H1 (cell line): ENCODE measurements around the gene ZNF573. TPM values are rescaled to one million over a fixed set of nuclear protein-coding genes. Genes with fewer than 3 reads are reported as not detected.
"Not testable (repeated sequence)": the region's sequence is repeated elsewhere in the genome, so short reads cannot be mapped to it uniquely, and the experiment has no call there.

ENCODE experiments used
- CTCF ChIA-PET: fragments of 300-600 bp; sonication (Branson Sonifier 250); formaldehyde crosslinking; loops from one replicate; lab custom pipeline; 2021; ENCODE audit not compliant: partially characterized antibody; lab: Charles Lee
- POLR2A ChIA-PET: fragments of 300-600 bp; sonication (Branson Sonifier 250); formaldehyde crosslinking; loops from one replicate; lab custom pipeline; 2021; ENCODE audit warnings: inconsistent platforms; ENCODE audit not compliant: partially characterized antibody; lab: Charles Lee
- DNase-seq, 2 experiments: peaks; one replicate each; pipeline versions ENCODE4 v3.0.0 to v3.0.0-alpha.2; 2010 to 2022; ENCODE audit warnings: low spot score in 2 of 2, low read depth in 1 of 2, mixed read lengths in 1 of 2
- FAIRE-seq: peaks from 2 replicates; lab custom pipeline; 2011; peaks lifted over from hg19 to GRCh38; lab: Jason Lieb, UNC
- H2AFZ ChIP-seq: 2 replicates; pipeline ENCODE4 v1.8.1; 2012; ENCODE audit warnings: low read length, inconsistent platforms
- H2AK5ac ChIP-seq: 2 replicates; pipeline ENCODE4 v1.6.1; 2013; ENCODE audit warnings: low read depth, low read length
- H2BK120ac ChIP-seq: replicated peaks from 2 replicates; pipeline ENCODE3; 2013; ENCODE audit warnings: low read depth, low read length, inconsistent platforms
- H2BK12ac ChIP-seq: 2 replicates; pipeline ENCODE4 v1.6.1; 2013; ENCODE audit warnings: low read depth, low read length
- H2BK15ac ChIP-seq: 2 replicates; pipeline ENCODE4 v1.6.1; 2013; ENCODE audit warnings: low read length
- H2BK20ac ChIP-seq: 2 replicates; pipeline ENCODE4 v1.6.1; 2013; ENCODE audit warnings: low read length
- H2BK5ac ChIP-seq: 2 replicates; pipeline ENCODE4 v1.6.1; 2013; ENCODE audit warnings: low read depth, low read length
- H3K14ac ChIP-seq: 2 replicates; pipeline ENCODE4 v1.6.1; 2013; ENCODE audit warnings: inconsistent platforms; ENCODE audit not compliant: insufficient read length
- H3K18ac ChIP-seq: 2 replicates; pipeline ENCODE4 v1.6.1; 2013; ENCODE audit warnings: low read length; ENCODE audit errors: extremely low read depth
- H3K23ac ChIP-seq: 2 replicates; pipeline ENCODE4 v1.6.1; 2013; ENCODE audit warnings: inconsistent platforms; ENCODE audit not compliant: insufficient read length
- H3K23me2 ChIP-seq: 2 replicates; pipeline ENCODE4 v1.6.1; 2013; ENCODE audit warnings: low read depth, low read length
- H3K27ac ChIP-seq: 2 replicates; pipeline ENCODE4 v1.6.1; 2011; ENCODE audit warnings: low read depth, low read length, inconsistent platforms
- H3K27me3 ChIP-seq, 4 experiments: replicated peaks in 1 of 4; 1 replicate in 1 of 4; 2 replicates in 3 of 4; pipeline versions ENCODE4 v1.6.1 to v1.8.1; 2011 to 2013; ENCODE audit warnings: low read length in 3 of 4, mild to moderate bottlenecking in 3 of 4, inconsistent platforms in 2 of 4, mixed read lengths in 2 of 4, moderate library complexity in 1 of 4; ENCODE audit not compliant: control insufficient read depth in 3 of 4, insufficient read depth in 3 of 4; ENCODE audit errors: extremely low read depth in 1 of 4
- H3K36me3 ChIP-seq, 4 experiments: 2 replicates each; pipeline versions ENCODE4 v1.6.1 to v1.8.1; 2011 to 2013; ENCODE audit warnings: mild to moderate bottlenecking in 4 of 4, low read length in 3 of 4, moderate library complexity in 2 of 4, control low read depth in 1 of 4, inconsistent platforms in 1 of 4; ENCODE audit not compliant: insufficient read depth in 4 of 4, control insufficient read depth in 2 of 4
- H3K4ac ChIP-seq: replicated peaks from 2 replicates; pipeline ENCODE3; 2013; ENCODE audit warnings: low read length, low read depth, mixed read lengths, inconsistent platforms; ENCODE audit not compliant: insufficient read length
- H3K4me1 ChIP-seq, 4 experiments: replicated peaks in 1 of 4; 1 replicate in 1 of 4; 2 replicates in 3 of 4; pipeline versions ENCODE4 v1.6.1 to v1.8.1; 2011 to 2013; ENCODE audit warnings: low read length in 3 of 4, inconsistent platforms in 2 of 4, mixed read lengths in 1 of 4; ENCODE audit not compliant: insufficient read depth in 4 of 4, control insufficient read depth in 3 of 4
- H3K4me2 ChIP-seq, 2 experiments: 2 replicates each; pipeline versions ENCODE4 v1.6.1 to v1.8.1; 2011 to 2013; ENCODE audit warnings: low read depth in 2 of 2, low read length in 2 of 2, control low read depth in 1 of 2, inconsistent platforms in 1 of 2, mild to moderate bottlenecking in 1 of 2; ENCODE audit not compliant: insufficient read depth in 1 of 2
- H3K4me3 ChIP-seq, 4 experiments: fragments of 200-600, 300-600 bp in 1 of 4; sonication (generic), shearing (Covaris generic), sonication (Bioruptor Twin) in 1 of 4; 2 replicates each; pipeline versions ENCODE4 v1.5.1 to v1.8.1; 2011 to 2016; ENCODE audit warnings: low read length in 4 of 4, low read depth in 3 of 4, control low read depth in 2 of 4, inconsistent platforms in 2 of 4, mild to moderate bottlenecking in 2 of 4, mixed read lengths in 1 of 4, moderate library complexity in 1 of 4; ENCODE audit not compliant: insufficient read depth in 2 of 4; ENCODE audit errors: extremely low read depth in 1 of 4
- H3K56ac ChIP-seq: replicated peaks from 2 replicates; pipeline ENCODE3; 2013; ENCODE audit warnings: low read depth, mild to moderate bottlenecking, mixed read lengths, low read length, inconsistent platforms; ENCODE audit not compliant: insufficient read length
- H3K79me1 ChIP-seq: 2 replicates; pipeline ENCODE4 v1.6.1; 2013; ENCODE audit warnings: low read depth, low read length, control low read depth
- H3K79me2 ChIP-seq, 2 experiments: 2 replicates each; pipeline versions ENCODE4 v1.6.1 to v1.8.1; 2012 to 2013; ENCODE audit warnings: low read length in 2 of 2, mild to moderate bottlenecking in 2 of 2, inconsistent platforms in 1 of 2; ENCODE audit not compliant: insufficient read depth in 2 of 2, control insufficient read depth in 1 of 2
- H3K9ac ChIP-seq, 4 experiments: replicated peaks in 1 of 4; 1 replicate in 1 of 4; 2 replicates in 3 of 4; pipeline versions ENCODE4 v1.6.1 to v1.8.1; 2011 to 2013; ENCODE audit warnings: low read depth in 3 of 4, low read length in 3 of 4, control low read depth in 2 of 4, mild to moderate bottlenecking in 2 of 4, moderate library complexity in 2 of 4, inconsistent platforms in 1 of 4; ENCODE audit errors: extremely low read depth in 1 of 4
- H3K9me3 ChIP-seq, 2 experiments: 2 replicates each; pipeline versions ENCODE4 v1.6.1 to v1.8.1; 2012 to 2013; ENCODE audit warnings: mild to moderate bottlenecking in 2 of 2, moderate library complexity in 2 of 2, control low read depth in 1 of 2, inconsistent platforms in 1 of 2, low read depth in 1 of 2, low read length in 1 of 2, mixed read lengths in 1 of 2; ENCODE audit not compliant: insufficient read depth in 2 of 2
- H4K20me1 ChIP-seq, 2 experiments: replicated peaks in 1 of 2; 2 replicates each; pipeline versions ENCODE3 to v1.8.1; 2011 to 2013; ENCODE audit warnings: inconsistent platforms in 2 of 2, low read length in 2 of 2, mild to moderate bottlenecking in 1 of 2; ENCODE audit not compliant: insufficient read depth in 2 of 2, control insufficient read depth in 1 of 2
- H4K5ac ChIP-seq: 2 replicates; pipeline ENCODE4 v1.6.1; 2013; ENCODE audit warnings: low read length, low read depth, mixed read lengths, inconsistent platforms; ENCODE audit not compliant: insufficient read length
- H4K8ac ChIP-seq: 2 replicates; pipeline ENCODE4 v1.8.0; 2013; ENCODE audit warnings: mild to moderate bottlenecking, moderate library complexity, low read length, inconsistent platforms; ENCODE audit not compliant: insufficient read depth; ENCODE audit errors: extremely low read depth
- H4K91ac ChIP-seq: replicated peaks from 2 replicates; pipeline ENCODE3; 2013; ENCODE audit warnings: low read length, mixed read lengths, inconsistent platforms; ENCODE audit not compliant: insufficient read length
- BACH1 ChIP-seq: IDR thresholded peaks from 2 replicates; pipeline ENCODE4 v1.6.1; 2012; ENCODE audit warnings: low read length, improper control_type of control experiment
- BRCA1 ChIP-seq: IDR thresholded peaks from 2 replicates; pipeline ENCODE4 v1.6.1; 2012; ENCODE audit warnings: low read depth, low read length, improper control_type of control experiment
- KDM4A ChIP-seq: IDR thresholded peaks from one replicate; pipeline ENCODE4 v1.7.1; 2012; ENCODE audit warnings: low read depth, mild to moderate bottlenecking, moderate library complexity, low read length, inconsistent platforms; ENCODE audit not compliant: severe bottlenecking
- POU5F1 ChIP-seq: IDR thresholded peaks from 2 replicates; pipeline ENCODE4 v1.6.1; 2011; ENCODE audit warnings: low read depth, mild to moderate bottlenecking, low read length, moderate library complexity
- RXRA ChIP-seq: IDR thresholded peaks from 2 replicates; pipeline ENCODE4 v1.6.1; 2011; ENCODE audit warnings: low read depth, mild to moderate bottlenecking, low read length, moderate library complexity; ENCODE audit not compliant: insufficient read depth
- YY1 ChIP-seq: IDR thresholded peaks from 2 replicates; pipeline ENCODE4 v1.6.1; 2011; ENCODE audit warnings: low read depth, mild to moderate bottlenecking, low read length
- WGBS, 2 experiments: shearing (Covaris generic) in 1 of 2; methylation state at CpG; one replicate each; pipeline versions ENCODE4 v1.1.6 to v1.1.7; 2013 to 2015; ENCODE audit warnings: low lambda C conversion rate in 2 of 2, mixed read lengths in 2 of 2, inconsistent platforms in 1 of 2, low coverage in 1 of 2, missing lambda C conversion rate in 1 of 2; ENCODE audit not compliant: insufficient replicate concordance in 2 of 2, insufficient coverage in 1 of 2, insufficient read length in 1 of 2; ENCODE audit errors: extremely low coverage in 1 of 2, missing lambda C conversion rate in 1 of 2; 5-methylcytosine and 5-hydroxymethylcytosine counted together
- polyA plus RNA-seq, 7 experiments: library from polyadenylated mRNA; depleted of rRNA in 3 of 7; stranded (reverse) in 5 of 7; unstranded in 2 of 7; fragments of >200 nt in 5 of 7; fragments of 200-250 nt in 2 of 7; gene quantifications; 1 replicate in 5 of 7; 2 replicates in 1 of 7; 4 replicates in 1 of 7; pipeline versions ENCODE4 v1.2.1 to v1.2.3, GENCODE V29; 2011 to 2013; ENCODE audit warnings: missing spikeins in 2 of 7, mixed read lengths in 2 of 7
- total RNA-seq: library from RNA; stranded (reverse); fragmentation: NEBNext Ultra II Directional; extraction: Animal tissue kit (Norgen Biotek cat#: 25700); gene quantifications from 2 replicates; pipeline ENCODE4 v1.2.1, GENCODE V29; 2021

The ZNF573 gene
- total and polyA plus RNA-seq, 2 of the 8 experiments (the other 6 are each of a cell fraction or from before 2014, with no cell fraction given) = 6.3 to 13.8 TPM

GRCh38 chr19:37817180-37817981, 38.0 kb upstream of the ZNF573 start (continued):
- TF ChIP-seq KDM4A = peak; percentile 95
- no peak for TF ChIP-seq RXRA
- TF ChIP-seq BRCA1 = no peak
- peak; percentile 44; the same call in 1 of the 2 replicates for TF ChIP-seq BACH1
- TF ChIP-seq POU5F1 = no peak
- TF ChIP-seq YY1 = no peak

- H4K91ac ChIP-seq, H3K4me2 ChIP-seq, H2BK5ac ChIP-seq, H3K23me2 ChIP-seq, H3K27ac ChIP-seq, DNase-seq, H2BK20ac ChIP-seq, H3K4me3 ChIP-seq, H2BK12ac ChIP-seq, H3K79me2 ChIP-seq, H4K8ac ChIP-seq, H3K79me1 ChIP-seq, POLR2A ChIA-PET, H2BK15ac ChIP-seq, H3K23ac ChIP-seq, CTCF ChIA-PET, H3K18ac ChIP-seq, H4K20me1 ChIP-seq, H2AFZ ChIP-seq, H2AK5ac ChIP-seq, FAIRE-seq, H3K27me3 ChIP-seq, H3K56ac ChIP-seq, H3K4ac ChIP-seq, H4K5ac ChIP-seq, H2BK120ac ChIP-seq, H3K14ac ChIP-seq, H3K36me3 ChIP-seq, H3K9ac ChIP-seq, H3K4me1 ChIP-seq: not testable (repeated sequence)
- 85% methylated on average over 5 of the region's 5 CpGs; no CpG with 5 or more reads in 1 of the 2 experiments for WGBS, 2 experiments
- H3K9me3 ChIP-seq = peaks cover 10 to 18% of the 10 kb centered on the region in 2 experiments
These were observed 36.2 kb upstream of the ZNF573 start for GRCh38 chr19:37815611-37816010.
